Endothelial cell of umbilical vein (primary cell): ENCODE results near the gene SSB. TPM values are rescaled to one million over a fixed set of nuclear protein-coding genes. Genes with fewer than 3 reads are reported as not detected.

Source experiments
- BruUV-seq: library from RNA; stranded (reverse); fragments of 400-500 nt; replicated peaks from 2 replicates; lab custom pipeline; 2021; lab: Mats Ljungman, UMichigan
- CTCF ChIA-PET: fragments of 300-600, 350-600 bp; sonication (Branson Sonifier 250); formaldehyde crosslinking; loops from one replicate; lab custom pipeline; 2021; ENCODE audit warnings: antibody characterized with exemption, inconsistent platforms; lab: Charles Lee
- POLR2A ChIA-PET: fragments of 300-600, 350-600 bp; sonication (Branson Sonifier 250); formaldehyde crosslinking; loops from one replicate; lab custom pipeline; 2021; ENCODE audit warnings: antibody characterized with exemption, inconsistent platforms; lab: Charles Lee
- DNase-seq: peaks from one replicate; pipeline ENCODE4 v3.0.0-alpha.2; 2011; ENCODE audit warnings: low read depth, low spot score
- FAIRE-seq: peaks from 2 replicates; lab custom pipeline; 2011; peaks lifted over from hg19 to GRCh38; lab: Jason Lieb, UNC
- H2AFZ ChIP-seq: 2 replicates; pipeline ENCODE4 v1.6.0; 2012; ENCODE audit warnings: low read depth, low read length, control low read depth, inconsistent platforms
- H3K27ac ChIP-seq: 2 replicates; pipeline ENCODE4 v1.5.1; 2011; ENCODE audit warnings: low read depth, mild to moderate bottlenecking, control low read depth, low read length, moderate library complexity; ENCODE audit not compliant: insufficient read depth
- H3K27me3 ChIP-seq, 2 experiments: 2 replicates each; pipeline versions ENCODE4 v1.6.0 to v1.6.1; 2011; ENCODE audit warnings: low read length in 2 of 2, mixed read lengths in 1 of 2; ENCODE audit not compliant: control insufficient read depth in 2 of 2, insufficient read depth in 2 of 2
- H3K36me3 ChIP-seq, 2 experiments: 2 replicates in 1 of 2; 3 replicates in 1 of 2; pipeline ENCODE4 v1.5.1; 2011; ENCODE audit warnings: low read length in 2 of 2, mild to moderate bottlenecking in 1 of 2, moderate library complexity in 1 of 2; ENCODE audit not compliant: control insufficient read depth in 2 of 2, insufficient read depth in 2 of 2; ENCODE audit errors: extremely low read depth in 1 of 2
- H3K4me1 ChIP-seq: 3 replicates; pipeline ENCODE4 v1.5.1; 2011; ENCODE audit warnings: mild to moderate bottlenecking, low read length; ENCODE audit not compliant: control insufficient read depth, insufficient read depth; ENCODE audit errors: extremely low read depth
- H3K4me2 ChIP-seq: 2 replicates; pipeline ENCODE4 v1.6.1; 2011; ENCODE audit warnings: low read length, control low read depth, mixed read lengths; ENCODE audit not compliant: insufficient read depth
- H3K4me3 ChIP-seq, 3 experiments: fragments of 200-600 bp in 1 of 3; sonication (generic), shearing (Covaris generic) in 1 of 3; replicated peaks in 1 of 3; 2 replicates each; pipeline ENCODE4 v1.5.1; 2011 to 2016; ENCODE audit warnings: control low read depth in 3 of 3, low read length in 3 of 3, mild to moderate bottlenecking in 2 of 3, inconsistent platforms in 1 of 3, low read depth in 1 of 3, moderate library complexity in 1 of 3; ENCODE audit not compliant: insufficient read depth in 1 of 3
- H3K79me2 ChIP-seq: 2 replicates; pipeline ENCODE4 v1.6.0; 2012; ENCODE audit warnings: low read length, inconsistent platforms; ENCODE audit not compliant: control insufficient read depth, insufficient read depth
- H3K9ac ChIP-seq: replicated peaks from 2 replicates; pipeline ENCODE3; 2011; ENCODE audit warnings: low read length, control low read depth; ENCODE audit not compliant: insufficient read depth; ENCODE audit errors: extremely low read depth
- H3K9me1 ChIP-seq: replicated peaks from 3 replicates; pipeline ENCODE4 v1.6.0; 2011; ENCODE audit warnings: mild to moderate bottlenecking, low read length; ENCODE audit not compliant: control insufficient read depth, insufficient read depth; ENCODE audit errors: extremely low read depth
- H3K9me3 ChIP-seq: replicated peaks from 2 replicates; pipeline ENCODE4 v1.5.1; 2012; ENCODE audit warnings: low read length, inconsistent platforms; ENCODE audit not compliant: control insufficient read depth, insufficient read depth
- H4K20me1 ChIP-seq: replicated peaks from 2 replicates; pipeline ENCODE3; 2011; ENCODE audit warnings: mild to moderate bottlenecking, low read length; ENCODE audit not compliant: control insufficient read depth, insufficient read depth; ENCODE audit errors: extremely low read depth
- CTCF ChIP-seq, 2 donors: IDR thresholded peaks; 1 replicate in 1 of 2; 2 replicates in 1 of 2; pipeline ENCODE4 v1.5.1; 2011; ENCODE audit warnings: low read length in 2 of 2, mild to moderate bottlenecking in 2 of 2, moderate library complexity in 2 of 2, control low read depth in 1 of 2, inconsistent platforms in 1 of 2, low read depth in 1 of 2; ENCODE audit not compliant: insufficient read depth in 1 of 2; ENCODE audit errors: extremely low read depth in 1 of 2
- EZH2 ChIP-seq: IDR thresholded peaks from 2 replicates; pipeline ENCODE4 v1.6.1; 2012; ENCODE audit warnings: borderline replicate concordance, low read depth, mild to moderate bottlenecking, moderate library complexity, low read length, inconsistent platforms; ENCODE audit not compliant: severe bottlenecking
- FOS ChIP-seq: IDR thresholded peaks from 2 replicates; pipeline ENCODE4 v1.6.1; 2011; ENCODE audit warnings: mild to moderate bottlenecking, low read length, moderate library complexity, borderline replicate concordance; ENCODE audit not compliant: insufficient read depth
- GATA2 ChIP-seq: IDR thresholded peaks from 2 replicates; pipeline ENCODE4 v1.7.0; 2011; ENCODE audit warnings: low read depth, mild to moderate bottlenecking, moderate library complexity, mixed read lengths, low read length; ENCODE audit not compliant: insufficient read length, insufficient read depth
- MAX ChIP-seq: IDR thresholded peaks from 2 replicates; pipeline ENCODE4 v1.6.1; 2011; ENCODE audit not compliant: insufficient read depth, insufficient read length
- MYC ChIP-seq: IDR thresholded peaks from one replicate; pipeline ENCODE4 v1.6.1; 2011; ENCODE audit warnings: mild to moderate bottlenecking, low read depth, low read length
- POLR2A ChIP-seq: IDR thresholded peaks from 2 replicates; pipeline ENCODE4 v1.6.1; 2012; ENCODE audit warnings: low read depth, mild to moderate bottlenecking, control low read depth, low read length
- dilution Hi-C: fragments of 300-500 bp; cut with MboI; formaldehyde crosslinking; loops from one replicate; pipeline ENCODE4 v1.15.0; 2019; ENCODE audit warnings: low sequenced_read_pairs; ENCODE audit not compliant: extremely low pct_ligation_motif_present
- intact Hi-C: fragments of 100-400 bp; cut with micrococcal nuclease; formaldehyde crosslinking; loops from one replicate; pipeline ENCODE4 v1.10.0; 2022
- polyA plus RNA-seq, 4 experiments: library from polyadenylated mRNA; depleted of rRNA in 3 of 4; stranded (reverse) in 3 of 4; unstranded in 1 of 4; fragments of >200 nt; gene quantifications; 2 replicates each; pipeline versions ENCODE4 v1.2.1 to v1.2.3, GENCODE V29; 2011 to 2012; ENCODE audit warnings: missing spikeins in 1 of 4
- total RNA-seq: library from RNA; stranded (reverse); gene quantifications from 2 replicates; pipeline ENCODE4 v1.2.3, GENCODE V29; 2021

SSB gene
- total and polyA plus RNA-seq, 2 donors (not counting 3 experiments of a cell fraction or from before 2014, with no cell fraction given): 36.1 to 125 TPM

GRCh38 chr2:169765523-169765922, 33.1 kb upstream of the SSB start:
- CTCF ChIA-PET: interaction anchor here (0.8 to 1.6 kb wide), 3 partner anchors 31 to 656 kb away, joined by 3 to 4 read pairs (median 3); no protein-coding TSS in a partner anchor
- Histone ChIP-seq H3K9me1 (no peaks in the 10 kb centered on the region), H2AFZ (no peak overlapping the region), H3K27me3 (peaks cover 0 to 14% of the 10 kb centered on the region in 2 experiments), H3K4me1 (no peaks in the 10 kb centered on the region), H3K9ac (no peak overlapping the region), H3K4me2 (no peak overlapping the region), H3K4me3 (no peak overlapping the region), H3K79me2 (no peaks in the 10 kb centered on the region), H4K20me1 (no peaks in the 10 kb centered on the region), H3K36me3 (no peaks in the 10 kb centered on the region), H3K9me3 (no peaks in the 10 kb centered on the region), H3K27ac (no peak overlapping the region)
- intact Hi-C loops (no loop called here), dilution Hi-C loops (no loop called here)
- BruUV-seq: no TSS peak
- TF ChIP-seq EZH2: no peak
- no peak for TF ChIP-seq MAX
- no peak for TF ChIP-seq GATA2
- TF ChIP-seq CTCF (IDR thresholded peaks at IDR 0.05; ENCODE audit: extremely low read depth in 1 of 2, insufficient read depth in 1 of 2, low read depth in 1 of 2, low read length in 2 of 2): no peak
- TF ChIP-seq POLR2A: no peak
- TF ChIP-seq FOS: no peak
- no peak for TF ChIP-seq MYC
- DNase-seq (no peak), FAIRE-seq (no peak)
- POLR2A ChIA-PET: no interaction called here
